Adrenal gland (tissue), 5 donors: ENCODE results near the gene CDC42EP4.
A peak's percentile ranks its signal among the peaks of the same experiment; 100 is the strongest.

Experiments used
- POLR2A ChIP-seq, 2 donors: fragments of 450-650 bp; IDR thresholded peaks; one replicate each; pipeline ENCODE4 v1.6.1; 2017; ENCODE audit warnings: antibody characterized with exemption in 2 of 2, mild to moderate bottlenecking in 2 of 2, moderate library complexity in 1 of 2
- TF ChIP-seq, protein P1 (sequence below), 6 experiments: fragments of 450-650 bp in 4 of 6; fragments of 200-600 bp in 2 of 6; sonication (generic) in 1 of 6; IDR thresholded peaks; 1 replicate in 5 of 6; 2 replicates in 1 of 6; pipeline versions ENCODE4 v1.5.1 to v1.8.0; 2016 to 2021; ENCODE audit warnings: antibody characterized with exemption in 6 of 6, mild to moderate bottlenecking in 2 of 6, moderate library complexity in 1 of 6
- donor health status: DM: no; HTN: no; CAD: no.

- TF ChIP-seq POLR2A (IDR thresholded peaks at IDR 0.05) = peak; percentile 35 to 90
- TF ChIP-seq, protein P1, sequence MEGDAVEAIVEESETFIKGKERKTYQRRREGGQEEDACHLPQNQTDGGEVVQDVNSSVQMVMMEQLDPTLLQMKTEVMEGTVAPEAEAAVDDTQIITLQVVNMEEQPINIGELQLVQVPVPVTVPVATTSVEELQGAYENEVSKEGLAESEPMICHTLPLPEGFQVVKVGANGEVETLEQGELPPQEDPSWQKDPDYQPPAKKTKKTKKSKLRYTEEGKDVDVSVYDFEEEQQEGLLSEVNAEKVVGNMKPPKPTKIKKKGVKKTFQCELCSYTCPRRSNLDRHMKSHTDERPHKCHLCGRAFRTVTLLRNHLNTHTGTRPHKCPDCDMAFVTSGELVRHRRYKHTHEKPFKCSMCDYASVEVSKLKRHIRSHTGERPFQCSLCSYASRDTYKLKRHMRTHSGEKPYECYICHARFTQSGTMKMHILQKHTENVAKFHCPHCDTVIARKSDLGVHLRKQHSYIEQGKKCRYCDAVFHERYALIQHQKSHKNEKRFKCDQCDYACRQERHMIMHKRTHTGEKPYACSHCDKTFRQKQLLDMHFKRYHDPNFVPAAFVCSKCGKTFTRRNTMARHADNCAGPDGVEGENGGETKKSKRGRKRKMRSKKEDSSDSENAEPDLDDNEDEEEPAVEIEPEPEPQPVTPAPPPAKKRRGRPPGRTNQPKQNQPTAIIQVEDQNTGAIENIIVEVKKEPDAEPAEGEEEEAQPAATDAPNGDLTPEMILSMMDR (IDR thresholded peaks at IDR 0.05) = no peak
These were observed 3.6 kb downstream of the CDC42EP4 start for GRCh38 chr17:73308017-73308823.
